Measurements from ENCODE around the gene DAP. TPM values are rescaled to one million over a fixed set of nuclear protein-coding genes. Genes with fewer than 3 reads are reported as not detected.

The DAP gene
- total RNA-seq, 1 experiment from 2014 or later, result 47.2 TPM

GRCh38 chr5:10743951-10744350 lies 17.1 kb downstream of the DAP start:
- no peaks in the 10 kb centered on the region for H3K23me2 ChIP-seq (ENCODE audit: insufficient read length, low read depth, low read length, poor library complexity, severe bottlenecking)
- no peak overlapping the region for H3T11ph ChIP-seq (ENCODE audit: low read length)
- Mint-ChIP-seq H3K4me1 (no peaks in the 10 kb centered on the region), H3K4me3 (no peak overlapping the region), H3K36me3 (ENCODE audit: insufficient read depth in 1 of 3, low read depth in 3 of 3) (peaks cover 42 to 69% (median 63%) of the 10 kb centered on the region in 3 experiments), H3K27me3 (ENCODE audit: low read depth) (no peaks in the 10 kb centered on the region), H3K27ac (no peak overlapping the region), H3K9me3 (peaks cover 18 to 20% of the 10 kb centered on the region in 2 experiments)
- H2AFZ ChIP-seq (ENCODE audit: low read length), result no peak overlapping the region
- H3K4me2 ChIP-seq (ENCODE audit: insufficient read depth, insufficient read length, low read length), result no peak overlapping the region
- no peak overlapping the region for H2BK20ac ChIP-seq (ENCODE audit: low read depth, low read length, poor library complexity, severe bottlenecking)
- no peak overlapping the region for H3K14ac ChIP-seq (ENCODE audit: insufficient read depth, low read length)
- no peaks in the 10 kb centered on the region for H3K27me3 ChIP-seq (ENCODE audit: insufficient read depth, low read length)
- H4K8ac ChIP-seq (replicated peaks; ENCODE audit: insufficient read length, low read depth, low read length), result no peak overlapping the region
- no peaks in the 10 kb centered on the region for H4K20me1 ChIP-seq (ENCODE audit: control insufficient read depth, insufficient read depth, insufficient read length)
- H3K23ac ChIP-seq (ENCODE audit: insufficient read length, low read depth, low read length), result no peak overlapping the region
- no peaks in the 10 kb centered on the region for H3K4me1 ChIP-seq (ENCODE audit: insufficient read depth, low read length)
- DNase-seq, result no peak
- H3K9me3 ChIP-seq (ENCODE audit: control insufficient read depth, low read depth, low read length), result no peaks in the 10 kb centered on the region
- no peak overlapping the region for H3K27ac ChIP-seq (ENCODE audit: insufficient read length, low read depth, low read length)
- H3K9ac ChIP-seq (ENCODE audit: extremely low read depth, insufficient read length, low read length), result no peak overlapping the region
- no peaks in the 10 kb centered on the region for H3K79me2 ChIP-seq (ENCODE audit: insufficient read depth, low read length)
- no peak overlapping the region for H3K4ac ChIP-seq (ENCODE audit: low read depth, low read length)
- H4K5ac ChIP-seq (ENCODE audit: insufficient read length, low read depth, low read length), result no peak overlapping the region
- no peaks in the 10 kb centered on the region for H3K79me1 ChIP-seq (ENCODE audit: insufficient read depth, low read depth, low read length, poor library complexity, severe bottlenecking)
- H2BK12ac ChIP-seq (ENCODE audit: insufficient read length, low read depth, low read length), result no peak overlapping the region
- no peak overlapping the region for H2BK120ac ChIP-seq (ENCODE audit: low read depth, low read length, poor library complexity, severe bottlenecking)
- H3K56ac ChIP-seq (ENCODE audit: insufficient read length, low read depth, low read length), result no peak overlapping the region
- TF ChIP-seq CTCF (conservative IDR thresholded peaks at IDR 0.05), result no peak
- no peak overlapping the region for H2BK5ac ChIP-seq (ENCODE audit: insufficient read length, low read length)
- H3K18ac ChIP-seq (ENCODE audit: insufficient read length, low read depth, low read length), result no peak overlapping the region
- no peak overlapping the region for H2BK15ac ChIP-seq (ENCODE audit: low read depth, low read length)
- H4K91ac ChIP-seq (ENCODE audit: insufficient read length, low read depth, low read length), result no peak overlapping the region
- H2AK5ac ChIP-seq (ENCODE audit: insufficient read length, low read length), result no peak overlapping the region

Measured in H9 (cell line).